Activated naive CD4-positive, alpha-beta T cell treated with anti-CD3 and anti-CD28 coated beads, Interleukin-2, amount 10 ng/mL, durations not matched to agents 7 days and 5 days (primary cell): ENCODE measurements around the gene ZNF213.

Experiments
- CTCF ChIA-PET: fragments of 350-600 bp; sonication (Branson Sonifier 250); formaldehyde crosslinking; loops from one replicate; lab custom pipeline; 2021; ENCODE audit warnings: antibody characterized with exemption; lab: Charles Lee
- DNase-seq: peaks from one replicate; pipeline ENCODE4 v3.0.0-alpha.2; 2020
- H3K27ac Mint-ChIP-seq: one replicate; pipeline ENCODE4 v1.8.0; 2021; ENCODE audit warnings: mild to moderate bottlenecking, moderate library complexity, mixed read lengths
- H3K27me3 Mint-ChIP-seq: one replicate; pipeline ENCODE4 v1.8.0; 2021; ENCODE audit warnings: mild to moderate bottlenecking, mixed read lengths
- H3K36me3 Mint-ChIP-seq: one replicate; pipeline ENCODE4 v1.8.0; 2021; ENCODE audit warnings: mixed read lengths
- H3K4me1 Mint-ChIP-seq: one replicate; pipeline ENCODE4 v1.8.0; 2021; ENCODE audit warnings: mixed read lengths
- H3K4me3 Mint-ChIP-seq: one replicate; pipeline ENCODE4 v1.8.0; 2021; ENCODE audit warnings: mild to moderate bottlenecking, moderate library complexity, mixed read lengths
- H3K9me3 Mint-ChIP-seq: one replicate; pipeline ENCODE4 v1.8.0; 2021; ENCODE audit warnings: mixed read lengths

The ZNF213 gene

DNA sequence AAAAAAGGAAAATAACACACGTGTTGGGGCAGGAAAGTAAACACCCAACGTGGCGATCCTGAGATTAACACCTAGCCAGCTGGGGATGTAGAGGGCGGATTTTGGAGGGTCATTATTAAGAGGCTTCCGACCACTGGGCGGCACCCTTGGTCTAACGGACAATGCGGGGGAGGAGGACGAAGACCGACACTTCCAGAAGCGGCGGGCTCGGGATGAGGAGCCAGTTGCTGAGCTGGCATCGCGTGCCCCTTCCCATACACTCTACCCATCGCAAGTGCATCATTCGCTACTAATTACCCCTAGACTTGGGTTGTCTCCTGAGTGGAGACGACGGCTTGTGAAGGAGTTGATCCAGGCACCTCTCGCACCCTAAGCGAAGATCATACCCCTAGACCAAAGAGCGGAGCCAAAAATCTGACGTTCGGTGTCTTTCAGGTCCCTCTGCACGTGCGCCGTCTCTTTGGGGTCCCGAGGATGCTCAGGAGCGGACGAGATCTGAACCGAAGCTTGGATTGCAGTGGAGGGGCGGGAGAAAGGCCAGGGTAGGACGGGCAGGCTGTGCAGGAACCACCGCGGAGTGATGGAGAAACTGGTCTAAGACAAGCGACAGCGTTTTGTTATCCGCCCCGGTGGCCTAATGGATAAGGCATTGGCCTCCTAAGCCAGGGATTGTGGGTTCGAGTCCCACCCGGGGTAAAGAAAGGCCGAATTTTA, 17.6 kb downstream of the ZNF213 start:
- peak overlapping the region; percentile 91 for H3K27ac Mint-ChIP-seq
- H3K4me1 Mint-ChIP-seq: peaks cover 40% of the 10 kb centered on the region
- H3K27me3 Mint-ChIP-seq: peaks cover 68% of the 10 kb centered on the region
- DNase-seq: peak; percentile 86
- H3K9me3 Mint-ChIP-seq: peaks cover 4% of the 10 kb centered on the region
- CTCF ChIA-PET: interaction anchor here (3.3 kb wide), 1 partner anchor 18 kb away, joined by 14 read pairs; the partner anchor contains the start of gene ZNF213
- H3K36me3 Mint-ChIP-seq: peaks cover 8% of the 10 kb centered on the region
- peak overlapping the region; percentile 76 for H3K4me3 Mint-ChIP-seq

DNA sequence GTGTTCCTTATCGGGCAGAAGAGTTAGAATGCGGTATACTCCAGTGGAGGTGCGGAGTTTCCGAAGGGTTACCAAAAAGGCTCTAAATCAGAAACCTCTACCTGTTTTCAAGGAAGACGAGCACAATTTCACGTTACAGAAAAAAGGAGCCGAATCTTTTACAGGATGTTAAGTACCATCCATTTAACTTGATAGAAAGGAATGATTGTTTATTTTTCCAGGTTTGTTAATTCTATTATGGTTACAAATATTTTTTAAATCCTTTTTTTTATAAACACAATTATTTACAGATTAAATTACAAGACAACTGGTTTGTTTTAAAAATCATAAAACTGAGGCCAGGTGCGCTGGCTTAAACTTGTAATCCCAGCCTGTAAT, 18.2 kb downstream of the ZNF213 start:
- Mint-ChIP-seq H3K27me3 (peaks cover 68% of the 10 kb centered on the region), H3K4me3 (peak overlapping the region; percentile 76)
- DNase-seq: no peak

DNA sequence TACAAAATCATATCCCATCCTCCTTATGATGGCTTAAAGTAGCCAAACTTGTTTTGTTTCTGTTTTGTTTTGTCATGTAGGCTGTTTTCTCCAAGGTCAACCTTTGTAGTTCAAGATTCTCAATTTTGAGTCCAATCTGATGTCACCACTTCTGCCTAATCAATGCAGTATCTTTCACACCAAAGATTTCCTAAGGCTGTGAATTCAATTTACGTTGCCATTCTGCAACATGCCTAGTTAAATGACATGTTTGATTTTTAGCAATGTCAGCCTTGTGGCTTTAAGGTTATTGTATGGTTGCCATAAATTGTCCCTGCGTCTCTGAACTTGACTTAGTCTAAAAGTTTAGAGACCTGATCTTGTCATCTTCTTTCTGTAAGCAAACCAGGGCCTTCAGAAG, 20.4 kb downstream of the ZNF213 start:
- Mint-ChIP-seq H3K9me3 (peaks cover 4% of the 10 kb centered on the region), H3K4me3 (no peak overlapping the region), H3K36me3 (peaks cover 15% of the 10 kb centered on the region), H3K27ac (peak overlapping the region; percentile 17), H3K4me1 (peaks cover 57% of the 10 kb centered on the region), H3K27me3 (peaks cover 87% of the 10 kb centered on the region)
- DNase-seq: no peak
- CTCF ChIA-PET: no interaction called here

More for the DNA sequence above, 18.2 kb downstream of the ZNF213 start:
- Mint-ChIP-seq H3K4me1 (peaks cover 45% of the 10 kb centered on the region), H3K36me3 (peaks cover 12% of the 10 kb centered on the region), H3K9me3 (peaks cover 4% of the 10 kb centered on the region), H3K27ac (peak overlapping the region; percentile 91)
- CTCF ChIA-PET: no interaction called here

DNA sequence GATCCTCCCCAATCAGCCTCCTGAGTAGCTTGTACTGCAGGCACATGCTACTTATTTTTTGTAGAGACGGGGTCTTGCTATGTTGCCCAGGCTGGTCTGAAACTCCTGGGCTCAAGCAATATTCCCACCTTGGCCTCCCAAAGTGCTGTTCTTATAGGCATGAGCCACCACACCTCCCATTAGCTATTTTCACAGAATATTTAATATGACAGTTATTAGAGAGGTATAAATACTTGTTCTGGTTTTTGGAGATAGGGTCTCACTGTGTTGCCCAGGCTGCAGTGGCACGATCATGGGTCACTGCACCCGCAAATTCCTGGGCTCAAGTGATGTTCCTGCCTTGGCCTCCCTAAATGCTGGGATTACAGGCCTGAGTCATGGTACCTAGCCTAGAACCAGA, 21.1 kb downstream of the ZNF213 start:
- Mint-ChIP-seq H3K4me3 (no peak overlapping the region), H3K9me3 (peaks cover 4% of the 10 kb centered on the region)

DNA sequence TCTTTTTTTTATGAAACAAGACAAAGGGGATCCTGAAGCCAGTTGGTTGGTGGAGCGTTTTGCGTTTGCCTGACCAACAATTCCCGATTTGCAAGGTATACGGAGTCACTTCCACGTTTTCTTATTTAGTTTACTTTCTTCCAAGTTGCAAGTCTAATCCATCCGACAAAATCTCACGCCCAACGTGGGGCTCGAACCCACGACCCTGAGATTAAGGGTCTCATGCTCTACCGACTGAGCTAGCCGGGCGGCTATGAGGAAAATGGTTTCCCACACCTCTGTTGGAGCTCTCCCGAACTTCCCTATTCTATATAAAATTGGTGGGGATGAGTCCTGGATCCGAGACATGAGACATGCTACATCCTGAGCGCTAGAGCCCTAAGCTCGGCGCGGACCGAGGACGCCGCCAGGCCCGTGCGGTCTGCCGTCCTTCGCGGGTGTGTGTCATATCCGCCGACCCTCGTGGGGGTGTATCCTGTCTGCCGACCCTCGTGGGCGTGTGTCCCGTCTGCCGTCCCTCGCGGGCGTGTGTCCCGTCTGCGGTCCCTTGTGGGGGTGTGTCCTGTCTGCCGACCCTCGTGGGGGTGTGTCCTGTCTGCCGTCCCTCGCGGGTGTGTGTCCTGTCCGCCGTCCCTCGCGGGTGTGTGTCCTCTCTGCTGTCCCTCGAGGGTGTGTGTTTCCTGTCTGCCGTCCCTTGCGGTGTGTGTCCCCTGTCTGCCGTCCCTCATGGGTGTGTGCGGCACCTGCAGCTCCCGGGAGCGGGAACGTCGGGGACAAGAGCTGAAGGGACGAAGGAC, 22.6 kb downstream of the ZNF213 start:
- peak overlapping the region; percentile 81 for H3K27ac Mint-ChIP-seq
- peaks cover 4% of the 10 kb centered on the region for H3K9me3 Mint-ChIP-seq
- CTCF ChIA-PET: interaction anchor here (0.9 to 1.4 kb wide), 5 partner anchors 8 to 1097 kb away, joined by 3 to 4 read pairs (median 3); partner anchors contain the start of gene ZNF213
- DNase-seq: peak; percentile 56
- peaks cover 14% of the 10 kb centered on the region for H3K36me3 Mint-ChIP-seq
- peak overlapping the region; percentile 72 for H3K4me3 Mint-ChIP-seq
- peaks cover 52% of the 10 kb centered on the region for H3K4me1 Mint-ChIP-seq
- peaks cover 83% of the 10 kb centered on the region for H3K27me3 Mint-ChIP-seq

More for the DNA sequence above, 21.1 kb downstream of the ZNF213 start:
- Mint-ChIP-seq H3K4me1 (peaks cover 55% of the 10 kb centered on the region), H3K27ac (no peak overlapping the region), H3K27me3 (peaks cover 87% of the 10 kb centered on the region), H3K36me3 (peaks cover 13% of the 10 kb centered on the region)
- CTCF ChIA-PET: interaction anchor here (0.9 kb wide), 1 partner anchor 10 kb away, joined by 4 read pairs; no protein-coding TSS in a partner anchor
- DNase-seq: no peak

DNA sequence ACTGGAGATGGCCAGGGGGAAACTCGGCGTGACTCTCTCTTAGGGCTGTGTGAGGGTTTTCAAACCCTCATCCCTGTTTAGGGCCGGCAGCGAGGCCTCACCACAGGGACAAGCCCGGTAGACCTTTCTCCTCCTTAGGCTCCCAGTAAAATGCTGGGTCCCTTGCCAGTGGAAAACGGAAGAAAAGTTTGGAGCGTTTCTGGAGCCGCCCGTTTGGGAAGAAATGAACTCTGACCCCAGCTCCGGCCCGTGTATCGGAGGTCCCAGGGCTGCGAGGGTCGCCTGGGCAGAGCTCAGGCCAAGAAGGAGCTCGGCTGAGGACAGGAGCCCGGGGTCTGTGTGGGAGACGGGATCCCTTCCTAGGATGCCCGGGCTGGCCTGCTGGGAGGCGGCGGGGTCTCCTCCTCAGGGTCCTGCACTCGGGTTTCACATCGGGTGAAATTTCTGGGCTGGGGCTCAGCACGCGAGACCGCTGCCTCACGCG, 23.2 kb downstream of the ZNF213 start:
- DNase-seq: no peak
- Mint-ChIP-seq H3K27ac (peak overlapping the region; percentile 81), H3K36me3 (peaks cover 10% of the 10 kb centered on the region), H3K4me3 (peak overlapping the region; percentile 72), H3K4me1 (peaks cover 52% of the 10 kb centered on the region), H3K27me3 (peaks cover 77% of the 10 kb centered on the region), H3K9me3 (peaks cover 4% of the 10 kb centered on the region)
- CTCF ChIA-PET: interaction anchor here (0.7 to 1.4 kb wide), 7 partner anchors 9 to 1096 kb away, joined by 3 to 4 read pairs (median 3); partner anchors contain the start of gene ZNF213

DNA sequence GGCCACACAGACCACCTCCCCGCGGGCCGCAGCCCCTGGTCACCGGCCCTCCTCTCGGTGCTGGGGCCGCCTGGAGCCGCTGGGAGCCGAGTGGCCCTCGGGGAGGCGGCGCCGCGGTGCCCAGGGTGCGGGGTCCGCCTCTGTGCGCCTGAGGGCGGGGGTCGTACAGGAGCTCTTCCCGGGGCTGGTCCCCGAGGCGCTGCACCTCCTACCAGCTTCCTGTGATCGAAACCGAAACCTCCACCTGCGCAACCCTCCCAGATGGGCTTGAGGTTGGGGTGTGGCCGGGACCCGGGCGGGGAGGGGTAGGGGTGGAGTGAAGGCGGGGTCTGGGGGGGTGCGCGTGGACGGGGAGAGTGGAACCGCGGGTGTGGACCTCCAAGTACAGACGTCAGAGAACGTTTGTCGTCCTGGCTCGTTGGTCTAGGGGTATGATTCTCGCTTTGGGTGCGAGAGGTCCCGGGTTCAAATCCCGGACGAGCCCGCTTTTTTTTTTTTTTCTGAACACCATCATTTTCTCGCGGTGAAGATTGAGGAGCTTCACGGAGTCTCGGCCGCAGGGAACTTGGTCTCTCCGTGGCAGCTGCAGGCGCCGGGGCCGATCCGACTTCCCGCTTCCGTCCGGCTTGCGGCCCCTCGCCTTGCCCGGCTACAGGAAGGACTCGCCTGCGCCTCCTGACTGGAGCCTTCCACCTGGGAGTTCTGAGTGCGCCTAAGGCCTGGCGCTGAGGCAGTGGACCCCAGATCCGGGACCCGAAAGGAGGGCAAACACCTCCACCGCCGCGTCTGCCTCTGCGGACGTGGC, 23.9 kb downstream of the ZNF213 start:
- H3K9me3 Mint-ChIP-seq: peaks cover 4% of the 10 kb centered on the region
- peaks cover 73% of the 10 kb centered on the region for H3K27me3 Mint-ChIP-seq
- DNase-seq: peak; percentile 97
- peak overlapping the region; percentile 91 for H3K27ac Mint-ChIP-seq
- H3K4me3 Mint-ChIP-seq: peak overlapping the region; percentile 87
- peaks cover 53% of the 10 kb centered on the region for H3K4me1 Mint-ChIP-seq
- CTCF ChIA-PET: interaction anchor here (0.7 to 1.4 kb wide), 6 partner anchors 10 to 1096 kb away, joined by 3 to 4 read pairs (median 3); no protein-coding TSS in a partner anchor
- H3K36me3 Mint-ChIP-seq: peaks cover 10% of the 10 kb centered on the region

DNA sequence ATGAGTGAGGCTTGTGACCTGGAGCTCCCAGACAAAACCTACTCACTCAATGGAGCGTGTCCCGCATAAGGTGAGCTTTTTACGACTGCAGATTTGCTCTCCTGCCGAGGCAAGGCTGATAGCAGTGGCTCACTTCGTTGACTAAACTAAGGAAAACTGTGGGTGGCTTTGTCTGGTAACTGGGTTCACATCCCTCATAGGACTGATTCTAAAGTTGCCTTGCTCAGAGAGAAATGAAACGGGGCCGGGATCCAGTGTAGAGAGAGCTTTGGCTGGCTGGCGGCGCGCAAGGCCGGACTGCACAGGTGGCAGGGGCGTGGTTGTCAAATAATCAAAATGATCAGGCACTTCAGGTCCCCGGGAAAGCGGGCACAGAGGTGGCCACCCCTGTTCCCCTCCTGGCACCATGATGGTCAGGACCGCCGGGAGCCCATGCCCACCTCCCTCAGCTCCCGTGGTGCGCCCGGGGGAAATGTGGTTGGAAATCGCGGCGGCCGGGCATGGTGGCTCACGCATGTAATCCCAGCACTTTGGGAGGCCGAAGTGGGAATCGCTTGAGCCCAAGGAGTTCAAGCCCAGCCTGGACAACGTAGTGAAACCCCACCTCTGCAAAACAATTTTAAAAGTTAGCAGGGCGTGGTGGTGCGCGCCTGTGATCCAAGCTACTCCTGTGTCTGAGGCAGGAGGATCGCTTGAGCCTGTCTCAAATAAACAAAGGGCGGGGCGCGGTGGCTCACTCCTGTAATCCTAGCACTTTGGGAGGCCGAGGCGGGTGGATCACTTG, 26.6 kb downstream of the ZNF213 start:
- peak overlapping the region; percentile 41 for H3K4me3 Mint-ChIP-seq
- no peaks in the 10 kb centered on the region for H3K9me3 Mint-ChIP-seq
- DNase-seq: no peak
- H3K27me3 Mint-ChIP-seq: peaks cover 54% of the 10 kb centered on the region
- H3K27ac Mint-ChIP-seq: no peak overlapping the region
- peaks cover 62% of the 10 kb centered on the region for H3K4me1 Mint-ChIP-seq
- peaks cover 8% of the 10 kb centered on the region for H3K36me3 Mint-ChIP-seq
- CTCF ChIA-PET: interaction anchor here (0.9 kb wide), 1 partner anchor 32 kb away, joined by 3 read pairs; no protein-coding TSS in a partner anchor

DNA sequence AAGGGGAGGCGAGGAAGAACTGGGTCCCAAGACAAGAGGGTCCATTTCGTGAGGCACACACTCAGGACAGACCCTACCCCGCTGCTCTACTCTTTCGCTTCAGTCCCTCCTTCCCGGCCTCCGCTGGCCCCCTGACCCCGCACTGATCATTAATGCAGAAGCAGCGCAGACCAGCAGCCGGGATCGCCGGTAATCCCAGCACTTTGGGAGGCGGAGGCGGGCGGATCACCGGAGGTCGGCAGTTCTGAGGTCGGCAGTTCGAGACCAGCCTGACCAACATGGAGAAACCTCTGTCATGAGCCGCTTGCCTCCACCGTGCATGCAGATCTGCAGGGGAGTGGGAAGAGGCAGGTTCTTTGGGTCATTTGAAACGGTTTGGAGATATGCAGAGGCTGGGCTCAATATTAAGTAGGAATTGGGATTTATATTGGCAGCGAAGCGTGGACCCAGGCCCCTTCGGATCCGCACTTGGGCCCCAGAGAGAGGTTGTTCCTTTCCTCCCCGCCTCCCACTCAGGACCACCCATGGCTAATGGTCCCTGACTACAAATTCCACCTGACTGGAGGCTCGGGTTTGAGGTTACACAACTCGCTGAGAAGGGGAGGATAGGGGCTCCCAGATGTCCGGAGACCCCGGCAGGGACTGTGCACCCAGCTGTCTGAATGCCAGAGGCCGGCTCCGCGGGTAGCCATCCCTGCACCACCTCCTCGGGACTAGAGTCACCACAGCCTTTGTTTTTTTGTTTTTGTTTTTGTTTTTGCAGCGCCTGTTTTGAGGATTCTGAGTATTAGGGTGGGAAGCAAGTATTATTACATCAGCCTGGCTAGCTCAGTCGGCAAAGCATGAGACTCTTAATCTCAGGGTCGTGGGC, 29.5 kb downstream of the ZNF213 start:
- CTCF ChIA-PET: interaction anchor here (0.9 to 2.4 kb wide), 7 partner anchors 9 to 133 kb away, joined by 3 to 22 read pairs (median 7); no protein-coding TSS in a partner anchor
- H3K4me1 Mint-ChIP-seq: peaks cover 43% of the 10 kb centered on the region
- H3K9me3 Mint-ChIP-seq: no peaks in the 10 kb centered on the region
- no peak overlapping the region for H3K27ac Mint-ChIP-seq
- no peak overlapping the region for H3K4me3 Mint-ChIP-seq
- peaks cover 2% of the 10 kb centered on the region for H3K36me3 Mint-ChIP-seq
- no peak for DNase-seq
- H3K27me3 Mint-ChIP-seq: peaks cover 50% of the 10 kb centered on the region

DNA sequence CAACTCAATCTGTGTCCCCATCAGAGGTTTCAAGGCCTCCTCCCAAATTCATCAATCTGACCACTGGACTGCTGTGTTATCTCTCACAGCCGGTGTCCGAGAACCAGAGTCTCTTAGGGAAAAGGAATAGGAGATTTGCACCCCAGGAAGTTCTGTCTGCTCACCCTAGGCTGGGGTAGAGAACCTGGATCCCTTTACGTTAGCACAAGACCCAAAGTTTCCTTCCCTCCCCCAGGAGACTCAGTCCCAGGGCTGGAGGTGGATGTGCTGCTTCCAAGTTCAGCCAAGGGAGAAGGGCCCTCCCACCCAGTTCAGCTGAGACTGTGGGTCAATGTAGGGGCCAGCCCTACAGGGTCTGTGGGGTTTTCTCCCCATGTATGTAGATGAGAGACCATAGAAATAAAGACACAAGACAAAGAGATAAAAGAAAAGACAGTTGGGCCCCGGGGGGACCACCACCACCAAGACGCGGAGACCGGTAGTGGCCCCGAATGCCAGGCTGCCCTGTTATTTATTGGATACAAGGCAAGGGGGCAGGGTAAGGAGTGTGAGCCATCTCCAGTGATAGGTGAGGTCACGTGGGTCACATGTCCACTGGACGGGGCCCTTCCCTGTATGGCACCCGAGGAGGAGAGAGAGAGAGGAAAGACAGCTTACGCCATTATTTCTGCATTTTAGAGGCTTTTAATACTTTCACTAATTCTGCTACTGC, 30.4 kb downstream of the ZNF213 start:
- Mint-ChIP-seq H3K9me3 (no peaks in the 10 kb centered on the region), H3K4me3 (no peak overlapping the region)
- CTCF ChIA-PET: interaction anchor here (0.9 to 2.4 kb wide), 9 partner anchors 15 to 136 kb away, joined by 3 to 22 read pairs (median 4); no protein-coding TSS in a partner anchor

DNA sequence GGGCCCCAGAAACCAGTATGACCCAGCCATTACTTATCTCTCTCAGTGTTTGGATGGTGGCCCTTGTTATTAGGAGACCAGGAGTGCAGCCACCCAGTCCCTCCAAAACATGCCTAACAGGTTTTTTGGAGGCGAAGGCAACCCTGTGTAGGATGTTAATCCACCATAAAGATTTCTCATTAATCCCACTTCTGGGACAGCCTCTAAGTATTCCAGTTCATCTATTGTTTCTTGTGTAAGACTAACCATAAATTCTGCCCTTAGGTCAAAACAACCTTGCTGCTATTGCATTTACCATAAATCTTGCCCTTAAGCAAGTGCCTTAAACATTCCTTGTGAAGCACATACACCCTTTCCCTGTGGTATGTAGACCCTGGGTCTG, 31.7 kb downstream of the ZNF213 start:
- Mint-ChIP-seq H3K4me1 (peaks cover 43% of the 10 kb centered on the region), H3K36me3 (no peaks in the 10 kb centered on the region), H3K9me3 (no peaks in the 10 kb centered on the region), H3K27me3 (peaks cover 53% of the 10 kb centered on the region), H3K4me3 (no peak overlapping the region), H3K27ac (no peak overlapping the region)
- no peak for DNase-seq
- CTCF ChIA-PET: interaction anchor here (0.6 to 2.4 kb wide), 10 partner anchors 10 to 144 kb away, joined by 3 to 22 read pairs (median 4); no protein-coding TSS in a partner anchor

More for the DNA sequence above, 30.4 kb downstream of the ZNF213 start:
- peaks cover 36% of the 10 kb centered on the region for H3K4me1 Mint-ChIP-seq
- no peak overlapping the region for H3K27ac Mint-ChIP-seq
- H3K27me3 Mint-ChIP-seq: peaks cover 50% of the 10 kb centered on the region
- H3K36me3 Mint-ChIP-seq: peaks cover 2% of the 10 kb centered on the region
- no peak for DNase-seq
